ENCODE measurements around the gene KLHDC4. TPM values are rescaled to one million over a fixed set of nuclear protein-coding genes. Genes with fewer than 3 reads are reported as not detected.

The KLHDC4 gene
- total and polyA plus RNA-seq, 2 experiments from 2014 or later: 12.8 to 15.6 TPM

DNA sequence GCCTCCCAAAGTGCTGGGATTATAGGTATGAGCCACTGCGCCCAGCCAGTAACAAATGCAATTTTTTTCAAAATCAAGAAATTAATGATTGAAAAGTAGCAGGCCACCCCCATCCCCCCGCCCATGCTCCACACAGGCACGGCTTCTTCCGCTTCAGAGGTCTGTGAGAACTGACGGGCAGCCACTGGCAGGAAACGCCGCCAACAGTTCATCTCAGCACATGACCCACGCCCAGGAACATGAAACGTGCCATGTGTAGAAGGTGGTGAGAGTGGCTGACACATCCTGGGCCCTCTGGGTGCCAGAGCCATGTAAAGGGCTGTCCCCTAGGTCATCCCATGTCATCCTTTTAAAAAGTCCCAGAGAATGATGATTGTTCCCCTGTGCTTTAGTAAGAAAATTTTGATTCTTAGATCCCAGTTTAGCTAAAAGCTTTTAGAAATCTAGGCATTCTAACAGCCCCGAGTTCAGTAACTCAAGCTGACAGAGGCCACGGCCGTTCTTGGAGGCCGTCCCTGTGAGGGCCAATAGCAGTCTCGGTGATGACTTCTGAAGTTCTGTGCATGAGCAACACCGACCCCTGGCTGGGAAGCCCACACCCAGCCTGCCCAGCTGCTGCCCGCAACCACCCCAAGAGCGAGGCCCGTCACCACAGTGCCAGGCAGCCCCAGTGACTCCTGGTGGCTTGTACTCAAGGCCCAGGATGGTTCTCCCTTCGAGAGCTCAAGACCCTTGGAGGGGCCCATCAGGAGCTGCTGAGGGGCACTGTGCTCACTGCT lies 52.1 kb downstream of the KLHDC4 start:
- Histone ChIP-seq H3K27ac (no peak overlapping the region), H3K4me3 (no peak overlapping the region), H3K4me2 (no peak overlapping the region), H3K79me2 (no peaks in the 10 kb centered on the region), H4K20me1 (ENCODE audit: insufficient read depth, poor library complexity, severe bottlenecking) (no peaks in the 10 kb centered on the region), H3K4me1 (ENCODE audit: insufficient read depth) (no peaks in the 10 kb centered on the region), H3K27me3 (no peaks in the 10 kb centered on the region), H3K36me3 (replicated peaks; ENCODE audit: insufficient read depth, low read depth) (no peaks in the 10 kb centered on the region), H3K9me3 (ENCODE audit: low read depth) (no peaks in the 10 kb centered on the region), H3K9me2 (replicated peaks; ENCODE audit: insufficient read depth) (no peaks in the 10 kb centered on the region), H2AFZ (no peak overlapping the region)
- TF ChIP-seq EZH2 (IDR thresholded peaks at IDR 0.05; ENCODE audit: borderline replicate concordance) (no peak), EZH2phosphoT487 (IDR thresholded peaks at IDR 0.05; ENCODE audit: low read depth, severe bottlenecking, unreplicated experiment) (no peak)
- TF ChIP-seq, protein P1, sequence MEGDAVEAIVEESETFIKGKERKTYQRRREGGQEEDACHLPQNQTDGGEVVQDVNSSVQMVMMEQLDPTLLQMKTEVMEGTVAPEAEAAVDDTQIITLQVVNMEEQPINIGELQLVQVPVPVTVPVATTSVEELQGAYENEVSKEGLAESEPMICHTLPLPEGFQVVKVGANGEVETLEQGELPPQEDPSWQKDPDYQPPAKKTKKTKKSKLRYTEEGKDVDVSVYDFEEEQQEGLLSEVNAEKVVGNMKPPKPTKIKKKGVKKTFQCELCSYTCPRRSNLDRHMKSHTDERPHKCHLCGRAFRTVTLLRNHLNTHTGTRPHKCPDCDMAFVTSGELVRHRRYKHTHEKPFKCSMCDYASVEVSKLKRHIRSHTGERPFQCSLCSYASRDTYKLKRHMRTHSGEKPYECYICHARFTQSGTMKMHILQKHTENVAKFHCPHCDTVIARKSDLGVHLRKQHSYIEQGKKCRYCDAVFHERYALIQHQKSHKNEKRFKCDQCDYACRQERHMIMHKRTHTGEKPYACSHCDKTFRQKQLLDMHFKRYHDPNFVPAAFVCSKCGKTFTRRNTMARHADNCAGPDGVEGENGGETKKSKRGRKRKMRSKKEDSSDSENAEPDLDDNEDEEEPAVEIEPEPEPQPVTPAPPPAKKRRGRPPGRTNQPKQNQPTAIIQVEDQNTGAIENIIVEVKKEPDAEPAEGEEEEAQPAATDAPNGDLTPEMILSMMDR (IDR thresholded peaks at IDR 0.05; ENCODE audit: poor library complexity): no peak
- 93% methylated on average over 19 of the region's 19 CpGs for WGBS (ENCODE audit: low lambda C conversion rate, missing lambda C conversion rate)
- no peak for DNase-seq (ENCODE audit: low spot score)

DNA sequence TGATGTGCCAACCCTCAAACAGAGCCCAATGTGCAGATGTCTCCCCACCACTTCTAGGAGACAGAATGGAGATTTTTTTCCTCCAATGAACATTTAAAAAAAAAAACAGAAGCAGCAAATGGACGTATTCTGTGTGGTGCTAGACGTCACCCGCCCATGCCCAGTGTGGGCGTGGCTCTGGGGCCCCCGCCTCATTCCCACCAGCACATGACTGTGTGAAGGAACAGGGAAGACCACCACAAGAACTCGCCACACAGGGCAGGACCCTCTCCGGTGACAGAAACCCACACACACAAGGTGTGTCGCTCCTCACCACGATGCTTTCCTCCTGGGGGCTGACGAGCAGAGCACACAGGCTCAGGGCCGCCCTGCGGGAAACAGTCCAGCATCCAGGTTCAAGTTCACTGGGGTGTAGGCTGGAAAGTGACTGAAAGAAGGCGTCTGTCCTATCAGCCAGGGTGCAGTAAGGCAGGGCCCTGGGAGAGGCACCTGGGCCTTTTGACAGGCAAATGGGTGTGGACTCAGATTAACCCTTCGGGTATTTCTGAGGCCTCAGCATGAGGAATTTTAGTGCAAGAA lies 53.5 kb downstream of the KLHDC4 start:
- Histone ChIP-seq H2AFZ (no peak overlapping the region), H3K36me3 (replicated peaks; ENCODE audit: insufficient read depth, low read depth) (no peaks in the 10 kb centered on the region), H3K4me1 (ENCODE audit: insufficient read depth) (no peaks in the 10 kb centered on the region), H3K9me3 (ENCODE audit: low read depth) (no peaks in the 10 kb centered on the region), H3K4me2 (no peak overlapping the region), H3K27me3 (no peaks in the 10 kb centered on the region), H3K9me2 (replicated peaks; ENCODE audit: insufficient read depth) (no peaks in the 10 kb centered on the region), H3K79me2 (no peaks in the 10 kb centered on the region), H3K4me3 (no peak overlapping the region), H4K20me1 (ENCODE audit: insufficient read depth, poor library complexity, severe bottlenecking) (no peaks in the 10 kb centered on the region), H3K27ac (no peak overlapping the region)
- TF ChIP-seq EZH2 (IDR thresholded peaks at IDR 0.05; ENCODE audit: borderline replicate concordance) (no peak), EZH2phosphoT487 (IDR thresholded peaks at IDR 0.05; ENCODE audit: low read depth, severe bottlenecking, unreplicated experiment) (no peak)
- TF ChIP-seq, protein P1 (IDR thresholded peaks at IDR 0.05; ENCODE audit: poor library complexity): no peak
- WGBS (ENCODE audit: low lambda C conversion rate, missing lambda C conversion rate): 88% methylated on average over 14 of the region's 14 CpGs
- no peak for DNase-seq (ENCODE audit: low spot score)

DNA sequence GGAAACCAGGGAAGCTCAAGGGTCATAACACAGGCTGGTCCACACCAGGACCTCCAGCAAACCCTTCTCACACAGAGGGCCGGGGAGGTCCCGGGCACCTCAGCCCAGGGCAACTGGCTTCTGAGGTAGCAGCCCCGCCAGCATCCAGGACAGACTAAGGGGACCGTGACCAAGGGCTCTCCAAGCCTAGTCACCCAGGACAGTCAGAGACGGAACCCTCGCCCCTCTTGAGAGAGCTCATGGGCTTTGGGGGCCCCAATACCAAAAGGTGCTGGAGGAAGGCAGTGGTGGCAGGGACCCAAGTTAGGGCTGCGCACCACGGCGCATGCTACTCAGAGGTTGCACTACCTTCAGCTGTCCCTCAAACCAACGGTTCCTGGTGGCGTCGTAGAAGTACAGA lies 54.9 kb downstream of the KLHDC4 start:
- H3K79me2 ChIP-seq: no peaks in the 10 kb centered on the region
- H3K9me2 ChIP-seq (replicated peaks; ENCODE audit: insufficient read depth): no peaks in the 10 kb centered on the region
- WGBS (ENCODE audit: low lambda C conversion rate, missing lambda C conversion rate): 97% methylated on average over 12 of the region's 12 CpGs
- H3K27ac ChIP-seq: no peak overlapping the region
- H3K4me3 ChIP-seq: no peak overlapping the region
- H3K36me3 ChIP-seq (replicated peaks; ENCODE audit: insufficient read depth, low read depth): no peaks in the 10 kb centered on the region
- DNase-seq (ENCODE audit: low spot score): no peak
- no peaks in the 10 kb centered on the region for H4K20me1 ChIP-seq (ENCODE audit: insufficient read depth, poor library complexity, severe bottlenecking)
- no peaks in the 10 kb centered on the region for H3K27me3 ChIP-seq
- TF ChIP-seq, protein P1 (IDR thresholded peaks at IDR 0.05; ENCODE audit: poor library complexity): no peak
- no peak for TF ChIP-seq EZH2 (IDR thresholded peaks at IDR 0.05; ENCODE audit: borderline replicate concordance)
- no peak for TF ChIP-seq EZH2phosphoT487 (IDR thresholded peaks at IDR 0.05; ENCODE audit: low read depth, severe bottlenecking, unreplicated experiment)
- H2AFZ ChIP-seq: no peak overlapping the region
- no peaks in the 10 kb centered on the region for H3K9me3 ChIP-seq (ENCODE audit: low read depth)
- H3K4me1 ChIP-seq (ENCODE audit: insufficient read depth): no peaks in the 10 kb centered on the region
- H3K4me2 ChIP-seq: no peak overlapping the region

Data from hepatocyte (in vitro differentiated cells).